WERI-Rb-1 (cell line): Measurements from ENCODE around the gene PROK2.

ENCODE experiments used
- DNase-seq: peaks from one replicate; pipeline ENCODE4 v3.0.0-alpha.2; 2020
- H3K27ac ChIP-seq: fragments of 250-450 bp; sonication (Bioruptor Pico); 2 replicates; pipeline ENCODE4 v1.5.1; 2020; ENCODE audit warnings: mild to moderate bottlenecking, moderate library complexity
- H3K27me3 ChIP-seq: fragments of 250-450 bp; sonication (Bioruptor Pico); 2 replicates; pipeline ENCODE4 v1.5.1; 2021; ENCODE audit warnings: mild to moderate bottlenecking, low read depth, moderate library complexity; ENCODE audit not compliant: insufficient read depth, severe bottlenecking
- H3K36me3 ChIP-seq: fragments of 250-450 bp; sonication (Bioruptor Pico); 2 replicates; pipeline ENCODE4 v1.5.1; 2020; ENCODE audit warnings: mild to moderate bottlenecking, moderate library complexity
- H3K4me3 ChIP-seq: 2 replicates; pipeline ENCODE4 v1.5.1; 2011; ENCODE audit warnings: low read depth, mild to moderate bottlenecking, control low read depth, low read length
- H3K9me3 ChIP-seq: fragments of 250-450 bp; sonication (Bioruptor Pico); 2 replicates; pipeline ENCODE4 v1.5.1; 2021; ENCODE audit warnings: mild to moderate bottlenecking, moderate library complexity; ENCODE audit not compliant: severe bottlenecking
- TF ChIP-seq, protein P1 (sequence below): IDR thresholded peaks from 2 replicates; pipeline ENCODE4 v1.5.1; 2011; ENCODE audit warnings: low read depth, mild to moderate bottlenecking, control low read depth, inconsistent platforms, low read length

Gene PROK2

DNA sequence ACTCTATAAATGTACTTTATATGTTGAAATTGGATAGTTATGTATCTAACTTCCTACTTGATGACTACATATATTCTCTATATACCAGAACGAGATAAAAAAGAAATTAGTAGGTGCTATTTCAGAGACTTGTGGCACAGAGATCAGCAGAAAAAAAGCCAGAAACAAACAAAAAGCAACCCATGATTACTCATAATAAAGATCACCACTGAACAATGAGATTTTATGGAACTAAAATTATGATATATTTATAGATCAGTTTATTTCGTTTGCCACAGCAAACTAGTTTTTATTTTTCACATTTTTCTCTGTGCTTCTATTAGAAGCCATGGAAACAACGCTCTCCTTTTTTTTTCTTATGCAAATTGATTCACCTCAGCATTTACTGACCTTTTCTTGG lies 15.1 kb upstream of the PROK2 start:
- no peaks in the 10 kb centered on the region for H3K27me3 ChIP-seq
- TF ChIP-seq, protein P1, sequence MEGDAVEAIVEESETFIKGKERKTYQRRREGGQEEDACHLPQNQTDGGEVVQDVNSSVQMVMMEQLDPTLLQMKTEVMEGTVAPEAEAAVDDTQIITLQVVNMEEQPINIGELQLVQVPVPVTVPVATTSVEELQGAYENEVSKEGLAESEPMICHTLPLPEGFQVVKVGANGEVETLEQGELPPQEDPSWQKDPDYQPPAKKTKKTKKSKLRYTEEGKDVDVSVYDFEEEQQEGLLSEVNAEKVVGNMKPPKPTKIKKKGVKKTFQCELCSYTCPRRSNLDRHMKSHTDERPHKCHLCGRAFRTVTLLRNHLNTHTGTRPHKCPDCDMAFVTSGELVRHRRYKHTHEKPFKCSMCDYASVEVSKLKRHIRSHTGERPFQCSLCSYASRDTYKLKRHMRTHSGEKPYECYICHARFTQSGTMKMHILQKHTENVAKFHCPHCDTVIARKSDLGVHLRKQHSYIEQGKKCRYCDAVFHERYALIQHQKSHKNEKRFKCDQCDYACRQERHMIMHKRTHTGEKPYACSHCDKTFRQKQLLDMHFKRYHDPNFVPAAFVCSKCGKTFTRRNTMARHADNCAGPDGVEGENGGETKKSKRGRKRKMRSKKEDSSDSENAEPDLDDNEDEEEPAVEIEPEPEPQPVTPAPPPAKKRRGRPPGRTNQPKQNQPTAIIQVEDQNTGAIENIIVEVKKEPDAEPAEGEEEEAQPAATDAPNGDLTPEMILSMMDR, result no peak
- no peak overlapping the region for H3K27ac ChIP-seq

DNA sequence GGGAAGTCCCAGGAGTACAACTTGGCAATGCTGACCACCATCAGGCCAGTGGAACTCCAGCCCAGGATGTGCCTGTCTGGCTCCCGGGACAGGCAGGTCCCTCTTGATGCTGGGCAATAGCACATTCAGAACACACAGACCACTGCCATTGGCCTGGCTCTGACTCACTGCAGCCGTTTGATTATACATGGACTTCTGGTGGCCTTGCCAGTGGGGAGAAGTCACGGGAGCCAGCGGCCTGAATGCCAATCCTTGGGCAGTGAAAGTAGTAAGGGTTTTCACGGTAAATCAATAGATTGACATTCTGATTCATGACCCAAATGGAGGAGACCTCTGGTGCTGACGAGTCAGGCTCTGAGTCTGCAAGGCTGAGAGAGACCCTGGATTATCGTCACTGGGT lies 12.5 kb upstream of the PROK2 start:
- Histone ChIP-seq H3K27me3 (no peaks in the 10 kb centered on the region), H3K36me3 (no peaks in the 10 kb centered on the region), H3K4me3 (no peak overlapping the region), H3K27ac (no peak overlapping the region), H3K9me3 (no peaks in the 10 kb centered on the region)
- TF ChIP-seq, protein P1, result no peak
- DNase-seq, result no peak

More for the DNA sequence above, 15.1 kb upstream of the PROK2 start:
- Histone ChIP-seq H3K36me3 (no peaks in the 10 kb centered on the region), H3K9me3 (no peaks in the 10 kb centered on the region), H3K4me3 (no peak overlapping the region)
- DNase-seq, result no peak

DNA sequence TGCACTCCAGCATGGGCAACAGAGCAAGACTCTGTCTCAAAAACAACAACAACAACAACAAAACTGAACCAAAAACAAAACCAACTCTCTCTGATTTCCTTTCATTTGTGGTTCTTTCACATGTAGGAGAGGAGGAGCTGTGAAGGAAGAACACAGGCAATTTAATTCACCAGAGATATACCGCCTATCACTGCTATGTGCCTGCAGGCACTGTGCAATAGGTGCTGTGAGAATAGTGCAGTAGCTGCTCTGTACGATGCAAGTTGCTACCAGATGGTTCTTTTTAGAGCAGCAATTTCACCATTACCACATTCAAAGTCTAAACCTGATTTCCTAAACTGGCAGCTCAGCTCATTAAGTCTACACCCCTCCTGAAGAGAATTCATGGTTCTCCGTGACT lies 11.3 kb upstream of the PROK2 start:
- Histone ChIP-seq H3K36me3 (no peaks in the 10 kb centered on the region), H3K4me3 (no peak overlapping the region), H3K9me3 (no peaks in the 10 kb centered on the region), H3K27ac (no peak overlapping the region), H3K27me3 (no peaks in the 10 kb centered on the region)
- TF ChIP-seq, protein P1, result no peak
- no peak for DNase-seq

DNA sequence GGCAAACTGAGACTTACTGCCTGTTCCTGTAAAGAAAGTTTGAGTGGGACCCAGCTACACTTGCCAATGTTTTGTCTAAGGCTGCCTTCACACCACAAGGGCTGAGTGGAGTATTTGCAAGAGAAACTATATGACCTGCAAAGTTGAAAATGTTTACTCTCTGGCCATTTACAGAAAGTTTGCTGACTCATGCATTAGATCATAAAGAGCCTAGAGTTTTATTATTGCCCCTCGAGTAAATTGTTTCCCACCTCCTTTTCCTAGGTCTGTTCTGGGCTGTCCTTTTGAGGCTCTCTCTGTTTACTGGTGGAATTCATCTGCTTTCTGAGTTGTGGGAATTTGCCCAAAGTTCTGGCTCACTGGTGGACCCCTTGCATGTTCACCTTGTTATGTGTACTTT lies 6.7 kb upstream of the PROK2 start:
- H3K4me3 ChIP-seq, result no peak overlapping the region
- TF ChIP-seq, protein P1, result no peak
- H3K36me3 ChIP-seq, result no peaks in the 10 kb centered on the region
- H3K9me3 ChIP-seq, result no peaks in the 10 kb centered on the region
- no peak overlapping the region for H3K27ac ChIP-seq
- no peak for DNase-seq
- H3K27me3 ChIP-seq, result no peaks in the 10 kb centered on the region

DNA sequence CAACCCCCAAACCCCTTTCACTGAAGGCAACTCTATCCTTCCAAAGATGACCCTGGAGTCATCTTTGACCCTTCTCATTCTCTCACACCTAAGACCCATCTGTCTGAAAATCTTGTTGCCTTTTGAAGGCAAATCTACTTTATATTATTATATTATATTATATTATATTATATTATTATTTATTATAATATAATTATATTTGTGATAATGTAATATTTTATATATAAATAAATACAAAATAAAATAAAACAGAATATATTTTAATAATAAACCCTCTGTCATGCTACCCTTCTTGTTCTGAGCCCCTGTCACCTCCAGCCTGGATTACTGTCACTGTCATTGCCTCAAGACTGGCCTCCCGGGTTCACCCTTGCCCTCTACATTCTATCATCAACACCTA lies 5.0 kb upstream of the PROK2 start:
- no peak overlapping the region for H3K4me3 ChIP-seq
- H3K36me3 ChIP-seq, result no peaks in the 10 kb centered on the region
- H3K27ac ChIP-seq, result no peak overlapping the region
- TF ChIP-seq, protein P1, result no peak
- H3K9me3 ChIP-seq, result no peaks in the 10 kb centered on the region
- no peak for DNase-seq
- H3K27me3 ChIP-seq, result peaks cover 10% of the 10 kb centered on the region

DNA sequence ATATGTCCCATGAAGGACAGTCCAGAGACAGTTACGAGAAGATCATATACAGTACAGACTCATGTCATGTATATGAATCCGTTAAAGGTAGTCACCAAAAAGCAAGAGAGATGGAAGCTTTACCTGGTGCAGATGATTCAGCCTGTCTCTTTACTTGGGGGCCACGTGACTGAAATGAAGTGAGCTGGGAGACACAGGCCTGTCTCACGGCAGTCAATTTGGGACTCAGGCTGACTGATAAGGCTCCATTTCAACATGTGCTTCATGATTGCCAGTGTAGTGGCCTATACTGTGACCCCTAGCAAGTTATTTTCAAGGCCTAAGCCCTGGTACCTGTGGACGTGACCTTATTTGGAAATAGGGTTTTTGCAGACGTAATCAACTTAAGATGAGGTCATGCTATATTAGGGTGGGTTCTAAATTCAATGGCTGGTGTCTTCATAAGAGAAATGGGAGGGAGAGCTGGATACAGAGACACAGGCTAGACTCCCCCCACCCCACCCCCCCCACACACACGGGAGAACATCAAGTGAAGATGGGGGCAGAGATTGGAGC lies 3.0 kb upstream of the PROK2 start:
- TF ChIP-seq, protein P1, result no peak
- Histone ChIP-seq H3K4me3 (no peak overlapping the region), H3K27me3 (peaks cover 20% of the 10 kb centered on the region), H3K9me3 (no peaks in the 10 kb centered on the region), H3K36me3 (no peaks in the 10 kb centered on the region), H3K27ac (no peak overlapping the region)
- DNase-seq, result no peak
